Activated CD4-positive, alpha-beta T cell treated with anti-CD3 and anti-CD28 coated beads, Interleukin-2, Interleukin-4, amounts not matched to agents 100 ng/mL and 50 ng/mL, durations not matched to agents 16 hours and 8 hours (primary cell): ENCODE results near the gene SOX12.
"Not testable (repeated sequence)": the region's sequence is repeated elsewhere in the genome, so short reads cannot be mapped to it uniquely, and the experiment has no call there.

Experiments used
- DNase-seq: peaks from one replicate; pipeline ENCODE4 v3.0.0-alpha.2; 2020; ENCODE audit warnings: low spot score

Gene SOX12

DNA sequence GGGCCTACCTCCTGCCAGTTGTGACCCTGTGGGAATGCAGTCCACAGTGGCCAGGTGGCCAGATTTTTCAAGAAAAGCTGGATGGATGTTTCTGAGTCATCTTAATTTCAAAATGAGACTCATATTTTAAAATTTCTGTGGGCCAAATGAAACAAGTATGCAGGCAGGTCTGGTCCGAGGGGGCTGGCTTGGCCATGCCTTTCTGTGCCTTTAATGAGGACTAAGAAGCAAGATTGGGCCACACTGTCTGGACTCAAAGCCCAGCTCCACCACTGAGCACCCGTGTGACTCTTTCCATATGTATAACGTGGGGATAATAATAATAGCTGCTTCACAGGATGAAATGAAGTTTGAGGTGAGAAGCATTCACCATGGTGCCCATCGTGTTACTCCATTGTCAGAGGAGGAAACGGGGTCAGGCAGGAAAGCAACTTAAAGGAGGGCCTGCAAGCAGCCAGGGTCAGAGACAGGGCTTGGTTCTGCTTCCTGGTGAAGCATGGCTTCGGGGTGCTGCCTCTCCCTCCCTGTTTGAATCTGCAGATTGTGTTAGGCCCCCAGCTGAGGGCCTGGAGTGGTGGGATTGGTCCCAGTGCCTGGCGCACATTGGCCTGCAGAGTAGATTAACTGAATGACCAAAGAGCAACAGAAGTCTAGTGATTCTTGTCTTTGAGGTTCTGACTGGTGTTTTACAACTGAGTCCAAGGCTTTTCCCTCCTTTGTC is 3.8 kb downstream of the SOX12 start:
- no peak for DNase-seq

DNA sequence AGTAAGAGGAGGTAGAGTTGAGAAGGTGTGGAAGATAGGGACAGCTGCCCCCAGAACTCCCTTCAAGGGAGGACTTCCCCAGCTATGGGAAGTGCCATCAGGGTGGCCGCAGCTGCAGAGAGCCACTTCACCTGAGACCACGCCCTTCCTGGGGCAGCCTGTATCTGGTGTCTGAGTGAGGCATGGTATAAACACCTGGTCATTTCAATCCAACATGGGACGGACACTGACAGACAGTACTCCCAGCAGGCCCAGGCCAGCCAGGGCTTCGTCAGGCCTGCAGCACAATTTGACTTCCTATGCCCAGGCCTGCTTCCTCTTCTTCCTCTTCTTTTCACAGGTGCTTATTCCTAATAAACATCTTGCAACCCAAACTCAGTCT is 4.5 kb downstream of the SOX12 start:
- DNase-seq = no peak

- DNase-seq = peak; percentile 69
Observed at GRCh38 chr20:330233-331149, 5.1 kb downstream of the SOX12 start.

GRCh38 chr20:334578-334977 is 9.2 kb downstream of the SOX12 start:
- no peak for DNase-seq

DNA sequence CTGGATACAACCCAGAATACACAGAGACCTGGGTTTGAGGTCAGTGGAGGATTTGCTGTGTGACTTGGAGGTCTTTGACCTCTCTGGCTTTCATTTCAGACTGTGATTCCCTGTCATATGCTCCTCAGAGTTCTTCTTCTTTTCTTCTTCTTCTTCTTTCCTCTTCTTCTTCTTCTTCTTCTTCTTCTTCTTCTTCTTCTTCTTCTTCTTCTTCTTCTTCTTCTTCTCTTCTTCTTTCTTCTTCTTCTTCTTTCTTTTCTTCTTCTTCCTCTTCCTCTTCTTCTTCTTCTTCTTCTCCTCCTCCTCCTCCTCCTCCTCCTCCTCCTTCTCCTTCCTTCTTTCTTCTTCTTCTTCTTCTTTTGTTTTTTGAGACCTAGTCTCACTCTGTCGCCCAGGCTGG is 10.7 kb downstream of the SOX12 start:
- DNase-seq = not testable (repeated sequence)

DNA sequence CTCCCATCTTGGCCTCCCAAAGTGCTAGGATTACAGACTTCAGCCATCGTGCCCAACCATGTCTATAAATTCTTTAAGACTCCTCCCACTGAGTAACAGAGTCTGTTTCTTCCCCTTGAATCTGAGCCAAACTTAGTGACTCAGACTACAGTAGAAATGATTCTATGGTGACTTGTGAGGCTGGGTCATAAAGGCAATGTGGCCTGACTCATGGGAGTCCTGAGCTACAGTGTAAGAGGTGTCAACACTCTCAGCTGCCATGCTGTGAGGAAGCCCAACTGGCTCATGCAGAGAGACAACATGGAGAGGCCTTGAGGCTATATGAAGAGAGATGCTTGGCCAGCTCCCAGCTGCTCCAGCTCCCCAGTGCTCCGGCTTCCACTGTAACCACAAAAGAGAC is 16.3 kb downstream of the SOX12 start:
- DNase-seq = peak; percentile 28

- no peak for DNase-seq
Observed at GRCh38 chr20:343107-343506, 17.8 kb downstream of the SOX12 start.

- DNase-seq = no peak
Observed at GRCh38 chr20:346033-346639, 20.8 kb downstream of the SOX12 start.

- no peak for DNase-seq
Observed at GRCh38 chr20:346640-347316, 21.4 kb downstream of the SOX12 start, which contains the start of gene NRSN2. Gene NRSN2, plus strand, starts transcription at chr20:347111. Its CDS starts 2,533 bp downstream, at chr20:349644.

- no peak for DNase-seq
Observed at GRCh38 chr20:347317-347639, 21.9 kb downstream of the SOX12 start.

DNA sequence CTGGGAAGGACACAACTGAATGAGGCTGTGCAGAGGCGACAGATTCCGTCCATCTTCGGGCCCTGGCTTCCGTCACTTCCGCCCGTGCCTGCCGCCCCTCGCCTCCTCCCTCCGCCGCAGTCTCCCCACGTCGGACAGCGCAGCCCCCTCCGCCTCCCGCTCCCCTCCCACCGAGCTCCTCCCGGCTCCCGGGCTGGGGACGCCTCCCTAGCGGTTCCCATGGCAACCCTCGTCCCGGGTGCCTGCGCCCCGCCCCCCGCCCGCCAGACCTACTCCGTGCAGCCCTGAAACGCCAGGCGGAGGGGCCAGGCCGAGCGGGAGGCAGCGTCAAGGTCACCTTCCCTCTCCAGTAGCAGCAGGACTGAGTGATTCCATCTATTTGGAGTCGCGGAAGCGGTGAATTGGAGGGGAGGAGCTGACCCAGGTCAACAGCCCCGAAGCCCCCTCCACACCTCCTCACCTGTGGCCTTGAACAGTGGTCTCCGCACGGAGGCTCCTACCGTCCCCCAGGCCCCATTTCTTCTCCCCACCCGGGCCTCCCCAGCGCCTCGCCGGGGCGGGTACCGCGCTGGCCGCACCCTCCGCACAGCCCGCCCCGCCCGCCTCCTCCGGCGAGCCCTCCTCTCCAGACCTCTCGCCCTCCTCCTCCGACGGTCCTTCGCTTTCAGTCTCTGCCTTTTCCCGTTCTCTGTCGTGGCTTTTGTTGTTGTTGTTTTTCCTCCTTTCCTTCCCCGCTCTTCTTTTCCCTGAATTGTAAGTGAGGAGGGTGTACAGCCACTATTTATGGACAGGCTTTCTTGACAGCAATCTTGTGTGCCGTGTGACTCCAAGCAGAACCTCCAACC is 22.5 kb downstream of the SOX12 start:
- DNase-seq = peak; percentile 70

DNA sequence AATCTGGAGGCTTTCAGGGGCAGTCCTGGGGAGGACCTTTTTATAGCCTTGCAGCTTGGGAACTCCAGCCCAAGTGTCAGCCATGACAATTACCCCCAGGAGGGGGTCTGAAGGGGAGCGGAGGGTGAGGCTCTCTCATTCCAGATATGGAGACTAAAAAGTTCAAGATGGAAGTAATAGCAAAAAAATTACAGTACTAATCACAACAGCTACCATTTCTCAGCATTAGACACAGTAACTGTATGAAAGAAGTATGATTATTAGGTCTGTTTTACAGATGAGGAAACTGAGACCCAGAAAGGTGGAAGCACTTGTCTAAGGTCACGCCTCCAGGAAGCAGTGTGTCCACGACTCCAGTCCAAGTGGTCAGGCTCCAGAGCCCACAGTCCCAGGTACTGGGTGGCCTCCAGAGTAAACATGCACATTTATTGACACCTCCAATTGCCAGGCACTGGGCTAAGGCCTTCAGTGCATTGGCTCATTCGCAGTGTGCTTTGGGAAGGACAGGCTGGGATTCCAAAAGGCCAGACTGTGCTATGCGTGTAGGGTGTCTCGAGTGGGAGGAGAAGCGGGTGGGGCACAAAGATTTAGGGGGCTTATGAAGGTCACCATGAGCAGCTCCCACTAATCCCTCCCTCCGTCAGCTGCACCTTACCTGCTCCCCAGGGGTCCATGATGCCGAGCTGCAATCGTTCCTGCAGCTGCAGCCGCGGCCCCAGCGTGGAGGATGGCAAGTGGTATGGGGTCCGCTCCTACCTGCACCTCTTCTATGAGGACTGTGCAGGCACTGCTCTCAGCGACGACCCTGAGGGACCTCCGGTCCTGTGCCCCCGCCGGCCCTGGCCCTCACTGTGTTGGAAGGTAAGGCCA is 23.9 kb downstream of the SOX12 start:
- no peak for DNase-seq

- no peak for DNase-seq
Observed at GRCh38 chr20:353166-353565, 27.8 kb downstream of the SOX12 start.

GRCh38 chr20:354298-354977 is 29.1 kb downstream of the SOX12 start:
- DNase-seq = peak; percentile 86

- DNase-seq = not testable (repeated sequence)
Observed at GRCh38 chr20:356154-356553, 30.8 kb downstream of the SOX12 start.

GRCh38 chr20:356745-357144 is 31.4 kb downstream of the SOX12 start:
- DNase-seq = no peak

DNA sequence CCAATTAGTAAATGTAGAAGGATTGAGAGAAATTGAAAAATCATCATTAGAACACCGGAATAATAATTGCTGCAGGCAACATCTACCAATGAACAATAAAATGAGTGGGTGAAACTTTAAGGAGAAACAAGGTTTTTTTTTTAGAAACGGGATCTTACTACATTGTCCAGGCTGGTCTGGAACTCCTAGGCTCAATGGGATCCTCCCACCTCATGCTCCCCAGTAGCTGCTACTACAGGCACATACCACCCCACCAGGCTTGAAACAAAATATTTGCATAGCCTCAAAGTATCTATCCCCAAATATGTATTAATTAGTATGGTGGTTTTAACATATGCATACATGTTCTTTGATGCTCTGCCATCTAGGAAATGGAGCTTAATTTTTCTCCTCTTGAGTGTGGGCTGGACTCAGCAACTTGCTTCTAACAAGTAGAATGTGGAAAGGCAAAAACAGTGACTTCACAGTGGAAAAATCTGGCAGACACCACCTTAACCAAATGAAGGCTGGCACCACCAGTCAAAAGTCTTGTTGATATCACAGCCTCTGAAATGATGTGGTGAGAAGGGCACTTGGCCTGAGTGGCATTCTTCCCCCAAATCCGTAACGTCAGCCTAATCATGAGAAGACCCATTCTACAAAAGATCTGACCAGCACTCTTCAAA is 33.7 kb downstream of the SOX12 start:
- no peak for DNase-seq

DNA sequence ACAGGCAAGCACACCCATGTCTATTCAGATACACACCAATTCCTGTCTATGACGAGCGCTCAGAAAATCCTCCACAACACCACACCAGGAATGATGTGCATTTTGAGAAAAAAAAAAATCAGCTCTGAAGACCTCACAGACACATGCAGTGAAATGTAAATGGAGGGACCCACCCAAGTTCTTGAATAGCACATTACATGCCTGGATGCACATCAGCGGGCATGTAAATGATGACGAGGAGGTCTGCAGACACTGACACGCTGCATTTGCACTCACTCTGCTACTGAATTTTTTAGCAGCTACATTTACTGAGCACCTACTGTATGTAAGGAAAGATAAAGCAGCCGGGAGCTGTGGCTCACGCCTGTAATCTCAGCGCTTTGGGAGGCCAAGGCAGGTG is 36.2 kb downstream of the SOX12 start:
- DNase-seq = no peak
